Measurements from ENCODE around the gene TTBK2.
"Not testable (repeated sequence)": the region's sequence is repeated elsewhere in the genome, so short reads cannot be mapped to it uniquely, and the experiment has no call there.

Gene TTBK2

DNA sequence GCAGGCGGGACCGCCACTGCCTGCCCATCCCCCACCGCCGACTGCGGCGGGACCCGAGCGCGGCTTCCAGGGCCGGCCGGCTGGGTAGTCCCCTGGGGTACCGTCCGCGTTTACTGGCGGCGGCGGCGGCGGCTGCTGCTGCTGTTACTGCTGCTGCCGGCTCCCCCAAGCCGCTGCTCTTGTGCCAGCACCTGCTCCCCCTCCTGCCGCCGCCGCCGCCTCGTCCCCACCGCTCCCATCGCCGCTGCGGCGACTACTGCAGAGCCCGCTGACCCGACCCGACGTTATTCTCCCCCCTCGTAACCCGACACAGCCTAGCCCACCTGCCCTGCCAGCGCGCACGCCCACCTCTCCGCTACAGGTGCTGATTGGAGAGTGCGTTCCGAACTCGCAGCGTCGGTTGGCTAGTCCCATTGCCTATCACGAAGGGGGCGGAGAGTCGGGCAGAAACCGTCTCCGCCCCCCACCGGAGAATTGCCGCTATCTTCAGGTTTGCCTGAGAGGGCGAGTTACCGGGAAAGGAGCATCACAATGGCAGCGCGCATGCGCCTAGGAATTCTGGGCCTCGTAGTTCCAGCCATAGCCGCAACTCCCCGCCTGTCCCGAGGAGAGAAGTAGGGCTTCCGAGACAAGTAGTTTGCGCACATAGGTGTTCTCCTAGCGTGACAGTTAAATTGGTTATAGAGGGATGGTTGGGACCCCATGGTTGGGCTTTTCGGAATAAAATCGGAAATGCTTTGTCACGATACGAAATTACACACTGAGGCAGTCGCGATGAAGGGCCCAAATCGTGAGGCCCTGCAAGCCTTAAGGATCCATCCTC lies at the start of gene TTBK2:
TSS of gene TTBK2 (minus strand) at position 260 of the 823 bp plus-strand sequence. CDS start 42,161 bp downstream, outside the sequence.
- DNase-seq: peak; percentile 99

GRCh38 chr15:42964476-42964875 lies 43.9 kb upstream of the TTBK2 start:
- DNase-seq: no peak

DNA sequence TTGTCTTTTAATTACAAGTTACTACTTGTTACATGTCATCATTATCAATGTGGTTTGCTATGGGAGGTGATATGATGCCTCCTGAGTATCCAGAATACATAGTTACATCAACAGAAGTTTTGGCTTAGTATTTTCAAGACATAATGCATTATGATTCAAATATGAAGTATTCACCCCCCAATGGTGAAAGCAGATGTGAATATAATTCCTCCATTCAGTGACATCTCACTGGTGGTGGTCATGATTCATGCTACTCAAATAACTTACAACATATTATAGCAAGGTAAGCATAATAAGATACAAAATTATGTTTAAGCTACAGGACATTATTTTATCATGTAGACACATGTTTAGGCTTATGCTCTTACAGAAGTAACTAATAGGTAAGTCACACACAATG lies 34.9 kb upstream of the TTBK2 start:
- DNase-seq: no peak

- peak; percentile 57 for DNase-seq
Measured at GRCh38 chr15:42954291-42954690, 33.7 kb upstream of the TTBK2 start.

DNA sequence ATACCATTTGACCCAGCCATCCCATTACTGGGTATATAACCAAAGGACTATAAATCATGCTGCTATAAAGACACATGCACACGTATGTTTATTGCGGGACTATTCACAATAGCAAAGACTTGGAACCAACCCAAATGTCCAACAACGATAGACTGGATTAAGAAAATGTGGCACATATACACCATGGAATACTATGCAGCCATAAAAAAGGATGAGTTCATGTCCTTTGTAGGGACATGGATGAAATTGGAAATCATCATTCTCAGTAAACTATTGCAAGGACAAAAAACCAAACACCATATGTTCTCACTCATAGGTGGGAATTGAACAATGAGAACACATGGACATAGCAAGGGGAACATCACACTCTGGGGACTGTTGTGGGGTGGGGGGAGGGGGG lies 28.3 kb upstream of the TTBK2 start:
- not testable (repeated sequence) for DNase-seq

DNA sequence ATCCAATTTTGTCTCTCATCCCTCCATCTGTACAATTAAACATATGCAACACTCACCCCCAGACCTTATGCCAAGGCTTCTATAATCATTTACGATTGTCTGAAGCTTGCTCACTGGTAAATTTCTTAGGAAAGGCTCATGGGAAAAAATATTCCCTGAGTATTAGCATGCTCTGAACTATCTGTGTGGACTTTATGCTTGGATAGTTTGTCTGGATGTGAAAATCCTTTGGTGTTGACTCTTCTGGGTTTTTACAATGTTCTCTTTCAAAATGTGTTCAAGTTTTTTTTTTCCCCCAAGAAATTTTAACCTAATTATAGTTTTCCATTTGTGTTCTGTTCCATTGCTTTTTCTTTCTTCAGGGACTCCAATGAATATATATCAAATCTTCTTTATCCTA lies 19.9 kb upstream of the TTBK2 start:
- DNase-seq: no peak

DNA sequence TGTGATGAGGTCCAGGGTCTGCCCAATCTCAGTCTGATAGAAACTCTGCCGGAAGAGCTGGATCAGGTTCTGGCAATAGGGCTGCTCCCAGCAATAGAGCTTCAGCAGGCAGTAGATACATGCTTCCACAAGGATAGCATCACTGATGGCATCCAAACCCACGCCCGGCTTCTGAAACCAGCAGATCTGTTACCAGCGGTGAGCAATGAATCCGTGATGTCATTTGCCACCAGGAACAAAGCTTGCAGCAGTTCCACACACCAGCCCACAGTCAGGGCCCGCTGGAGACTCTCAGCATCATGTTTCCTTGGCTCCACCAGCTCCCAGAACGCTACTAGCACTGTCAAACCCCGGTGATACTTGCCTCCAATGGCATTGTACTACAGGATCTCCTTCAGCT lies 19.3 kb upstream of the TTBK2 start:
- DNase-seq: no peak

DNA sequence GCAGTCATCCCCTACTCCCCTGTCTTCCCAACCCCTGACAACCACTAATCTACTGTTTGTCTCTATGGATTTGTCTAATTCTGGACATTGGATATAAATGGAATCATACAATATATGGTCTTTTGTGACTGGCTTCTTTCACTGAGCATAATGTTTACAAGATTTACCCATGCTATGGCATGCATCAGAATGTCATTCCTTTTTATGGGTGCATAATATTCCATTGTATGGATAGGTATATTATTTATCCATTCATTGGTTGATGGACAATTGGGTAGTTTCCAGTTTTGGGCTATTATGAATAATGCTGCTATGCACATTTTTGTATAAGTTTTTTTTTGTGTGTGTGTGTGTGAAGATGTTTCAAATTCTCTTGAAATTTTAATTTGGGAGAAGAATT lies 16.6 kb upstream of the TTBK2 start:
- DNase-seq: no peak

- peak; percentile 87 for DNase-seq
Measured at GRCh38 chr15:42933886-42934667, 13.5 kb upstream of the TTBK2 start.

- no peak for DNase-seq
Measured at GRCh38 chr15:42932833-42933515, 12.4 kb upstream of the TTBK2 start.

DNA sequence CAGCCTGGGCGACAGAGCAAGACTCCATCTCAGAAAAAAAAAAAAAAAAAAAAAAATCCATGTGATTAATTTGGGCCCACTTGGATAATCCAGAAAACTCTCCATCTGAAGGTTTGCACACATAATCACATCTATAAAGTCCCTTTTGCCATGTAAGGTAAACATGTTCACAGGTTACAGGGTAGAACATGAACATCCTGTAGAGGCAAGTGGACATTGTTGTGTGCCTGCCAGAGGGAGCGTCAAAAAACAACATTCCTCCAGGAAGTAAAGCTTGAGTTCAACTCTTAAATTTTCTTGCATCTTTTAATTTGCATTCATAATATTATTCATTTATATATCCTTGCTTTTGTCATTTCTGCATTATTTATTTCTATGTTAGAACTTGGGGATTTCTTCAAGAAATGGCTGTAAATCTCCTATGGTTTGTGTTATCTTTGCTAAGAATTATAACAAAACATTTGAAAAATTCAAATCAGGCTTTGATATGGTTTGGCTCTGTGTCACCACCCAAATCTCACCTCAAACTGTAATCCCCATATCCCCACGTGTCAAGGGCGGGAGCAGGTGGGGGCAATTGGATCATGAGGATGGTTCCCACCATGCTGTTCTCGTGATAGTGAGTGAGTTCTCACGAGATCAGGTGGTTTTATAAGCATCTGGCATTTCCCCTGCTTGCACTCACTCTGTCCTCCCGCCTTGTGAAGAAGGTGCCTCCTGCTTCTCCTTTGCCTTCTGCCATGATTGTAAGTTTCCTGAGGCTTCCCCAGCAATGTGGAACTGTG lies 11.3 kb upstream of the TTBK2 start:
- no peak for DNase-seq

DNA sequence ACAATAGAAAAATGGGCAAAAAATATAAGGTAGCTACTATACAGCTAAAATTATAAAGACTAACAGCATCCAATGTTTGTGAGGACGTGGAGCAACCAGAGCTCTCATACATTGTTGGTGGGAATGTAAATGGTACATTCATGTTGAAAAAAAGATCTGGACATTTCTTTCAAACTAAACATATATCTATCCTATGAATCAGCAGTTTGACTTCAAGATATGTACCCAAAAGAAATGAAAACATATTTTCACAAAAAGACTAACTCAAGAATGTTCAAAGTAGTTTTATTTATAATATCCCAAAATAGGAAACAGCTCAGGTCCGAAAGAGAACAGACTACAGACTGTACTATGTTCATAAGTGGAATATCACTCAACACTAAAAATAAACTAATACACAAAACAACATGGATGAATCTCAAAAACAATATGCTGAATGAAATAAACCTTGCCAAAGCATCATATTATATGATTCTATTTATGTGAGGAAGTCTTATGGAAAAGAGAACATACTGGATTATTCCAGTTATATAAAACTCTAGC lies 8.8 kb upstream of the TTBK2 start:
- no peak for DNase-seq

DNA sequence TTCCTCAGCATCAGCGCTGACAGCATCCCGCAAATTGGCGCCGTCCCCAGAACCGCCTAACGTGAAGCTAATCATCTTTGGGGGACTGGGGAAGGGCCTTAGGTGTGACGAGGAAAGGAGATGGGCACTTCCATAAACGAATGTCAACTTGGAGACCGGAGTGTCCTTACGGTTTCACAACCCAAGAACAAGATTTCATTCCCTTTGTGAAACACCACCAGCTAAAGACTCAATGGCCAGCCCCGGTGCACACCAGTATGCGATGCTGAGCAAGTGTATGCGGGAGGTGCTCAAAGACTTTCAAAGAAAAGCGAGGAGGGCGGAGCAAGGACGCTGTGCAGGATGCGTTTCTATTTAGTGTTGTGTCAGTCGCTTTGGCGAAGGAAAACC lies 759 bp upstream of the TTBK2 start:
- peak; percentile 57 for DNase-seq

DNA sequence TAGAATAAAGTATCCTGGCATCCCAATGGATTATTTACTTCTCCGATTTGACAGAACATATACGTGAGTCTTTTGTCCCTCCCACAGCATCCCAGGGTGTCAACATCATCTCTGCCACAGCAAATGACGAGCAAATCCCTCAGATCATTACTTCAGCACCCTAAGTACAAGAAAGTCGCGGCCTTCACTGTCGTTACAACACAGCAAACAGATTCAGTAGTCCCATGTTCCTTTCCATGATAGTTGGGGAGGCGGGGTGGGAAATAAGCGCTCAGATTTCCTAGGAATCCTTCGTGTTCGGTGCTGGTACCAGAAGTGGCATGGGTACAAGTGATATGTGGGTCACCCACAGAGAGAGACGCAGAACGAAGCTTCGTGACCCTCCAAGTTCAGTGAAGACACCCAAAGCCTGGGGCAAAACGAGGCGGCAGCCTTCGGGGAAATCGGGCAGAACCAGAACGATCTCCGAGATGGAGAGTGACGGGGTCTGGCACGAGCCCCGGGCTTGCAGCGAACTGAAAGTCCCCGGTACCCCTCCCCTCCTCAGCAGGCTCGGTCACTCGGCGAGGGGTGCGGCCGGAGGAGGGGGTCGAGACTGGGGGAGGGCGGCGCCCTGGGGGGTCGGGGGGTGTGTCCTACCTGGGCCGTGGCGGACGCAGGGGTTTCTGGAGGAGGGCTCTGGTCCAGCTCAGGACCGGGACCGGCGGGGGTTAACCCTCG lies 619 bp downstream of the TTBK2 start:
- DNase-seq: peak; percentile 61

DNA sequence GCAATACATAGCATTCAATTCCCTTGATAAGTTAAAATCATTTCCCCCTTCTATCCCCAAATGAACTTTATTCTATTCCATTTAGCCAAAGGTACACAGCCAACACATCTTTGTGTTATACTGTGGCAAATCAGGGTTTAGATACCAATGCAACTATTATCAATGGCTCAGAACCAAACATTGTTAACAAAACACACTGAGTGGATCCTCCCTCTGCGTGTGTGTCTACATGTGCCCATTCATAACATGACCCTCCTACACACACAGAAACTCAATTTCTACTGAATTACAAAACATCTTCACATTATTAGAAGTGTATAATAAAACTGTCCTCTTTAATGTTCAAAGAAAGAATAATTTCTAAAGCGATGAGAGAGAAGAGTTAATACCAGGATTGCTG lies 1.3 kb downstream of the TTBK2 start:
- no peak for DNase-seq

GRCh38 chr15:42918047-42918446 lies 2.5 kb downstream of the TTBK2 start:
- no peak for DNase-seq

GRCh38 chr15:42915654-42916315 lies 4.8 kb downstream of the TTBK2 start:
- no peak for DNase-seq

DNA sequence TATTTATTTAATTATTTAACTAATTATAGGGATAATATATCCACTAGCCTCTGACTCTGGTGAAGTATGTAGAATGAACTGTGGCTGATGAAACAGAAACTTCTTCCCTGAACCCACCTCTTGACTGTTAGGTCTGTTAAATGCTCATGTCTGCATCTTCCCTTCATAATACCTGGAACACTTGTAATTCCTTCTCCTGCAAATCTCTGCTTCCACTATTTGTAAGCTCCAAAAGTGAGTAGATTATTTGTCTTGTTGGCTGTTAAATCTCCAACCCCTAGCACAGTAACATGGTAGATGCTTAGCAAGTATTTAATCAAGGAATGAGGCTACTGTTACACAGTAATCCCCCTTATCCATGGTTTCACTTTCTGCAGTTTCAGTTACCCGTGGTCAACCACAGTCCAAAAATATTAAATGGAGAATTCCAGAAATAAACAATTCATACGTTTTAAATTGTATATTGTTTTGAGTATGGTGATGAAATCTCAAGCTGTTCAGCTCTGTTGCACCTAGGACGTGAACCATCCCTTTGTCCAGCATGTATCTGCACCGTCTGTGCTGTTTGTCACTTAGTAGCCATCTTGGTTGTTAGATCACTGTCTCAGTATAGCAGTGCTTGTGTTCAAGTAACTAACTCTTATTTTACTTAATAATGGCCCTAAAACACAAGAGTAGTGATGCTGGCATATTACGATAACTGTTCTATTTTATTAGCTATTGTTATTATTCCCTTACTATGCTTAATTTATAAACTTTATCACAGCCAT lies 5.7 kb downstream of the TTBK2 start:
- peak; percentile 42 for DNase-seq

GRCh38 chr15:42911058-42911592 lies 9.5 kb downstream of the TTBK2 start:
- DNase-seq: no peak

DNA sequence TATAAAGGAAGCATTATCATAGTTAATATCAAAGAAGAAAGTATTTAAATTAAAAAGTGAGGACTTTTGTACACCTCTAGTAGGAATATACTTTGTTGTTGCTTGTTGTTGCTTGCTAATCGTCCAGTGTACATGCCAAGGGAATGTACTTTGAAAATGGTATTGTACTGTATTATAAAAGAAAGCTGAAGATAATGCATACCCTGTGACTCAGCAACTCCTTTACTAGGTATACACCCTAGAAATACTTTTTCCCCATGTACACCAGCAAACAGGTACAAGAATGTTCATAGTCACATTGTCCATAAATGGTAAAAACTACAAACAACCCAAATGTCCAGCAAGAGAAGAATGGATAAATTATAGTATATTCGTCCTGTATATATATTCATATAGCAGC lies 12.0 kb downstream of the TTBK2 start:
- DNase-seq: no peak
